OCI-LY7 (cell line): ENCODE results near the gene USH1C. TPM values are rescaled to one million over a fixed set of nuclear protein-coding genes. Genes with fewer than 3 reads are reported as not detected.

Experiments
- BruUV-seq: library from RNA; stranded (reverse); fragments of 400-500 nt; replicated peaks from 2 replicates; lab custom pipeline; 2021; lab: Mats Ljungman, UMichigan
- CTCF ChIA-PET: fragments of 300-600 bp; sonication (Branson Sonifier 250); formaldehyde crosslinking; loops from one replicate; lab custom pipeline; 2022; ENCODE audit warnings: antibody characterized with exemption; ENCODE audit not compliant: unreplicated experiment; lab: Charles Lee
- POLR2A ChIA-PET: fragments of 300-600 bp; sonication (Branson Sonifier 250); formaldehyde crosslinking; loops from one replicate; lab custom pipeline; 2022; ENCODE audit warnings: antibody characterized with exemption; lab: Charles Lee
- DNase-seq: peaks from one replicate; pipeline ENCODE4 v3.0.0-alpha.2; 2015; ENCODE audit warnings: low spot score
- H2AFZ ChIP-seq: fragments of 200-600 bp; sonication (generic), shearing (Covaris generic); 2 replicates; pipeline ENCODE4 v1.6.1; 2014; ENCODE audit warnings: mild to moderate bottlenecking, antibody characterized with exemption, low read length, moderate library complexity
- H3K27ac ChIP-seq: fragments of 200-600 bp; sonication (generic); 2 replicates; pipeline ENCODE4 v1.5.1; 2014; ENCODE audit warnings: mixed run types, low read depth, mild to moderate bottlenecking, moderate library complexity, low read length, inconsistent platforms; ENCODE audit not compliant: poor library complexity, severe bottlenecking
- H3K36me3 ChIP-seq: fragments of 200-600 bp; sonication (generic); 2 replicates; pipeline ENCODE4 v1.6.1; 2014; ENCODE audit warnings: mild to moderate bottlenecking, antibody characterized with exemption, low read length, moderate library complexity, mixed read lengths; ENCODE audit not compliant: insufficient read depth
- H3K4me1 ChIP-seq: fragments of 200-600 bp; sonication (generic); 2 replicates; pipeline ENCODE4 v1.5.1; 2014; ENCODE audit warnings: mild to moderate bottlenecking, low read length; ENCODE audit not compliant: insufficient read depth, poor library complexity, severe bottlenecking
- H3K4me2 ChIP-seq: fragments of 200-600 bp; sonication (generic); 2 replicates; pipeline ENCODE4 v1.6.1; 2014; ENCODE audit warnings: mild to moderate bottlenecking, low read length
- H3K4me3 ChIP-seq: fragments of 200-600 bp; sonication (generic); 2 replicates; pipeline ENCODE4 v1.5.1; 2014; ENCODE audit warnings: mild to moderate bottlenecking, low read depth, low read length; ENCODE audit not compliant: poor library complexity, severe bottlenecking
- H3K79me2 ChIP-seq: fragments of 200-600 bp; sonication (generic); 2 replicates; pipeline ENCODE4 v1.6.1; 2016; ENCODE audit warnings: low read depth, mild to moderate bottlenecking, low read length, moderate library complexity, mixed read lengths; ENCODE audit not compliant: insufficient read depth
- H3K9me2 ChIP-seq: fragments of 200-600 bp; sonication (generic); 2 replicates; pipeline ENCODE4 v1.6.1; 2016; ENCODE audit warnings: mild to moderate bottlenecking, low read length, mixed read lengths; ENCODE audit not compliant: insufficient read depth
- H3K9me3 ChIP-seq: fragments of 200-600 bp; sonication (generic); 2 replicates; pipeline ENCODE4 v1.6.1; 2014; ENCODE audit warnings: mild to moderate bottlenecking, mixed run types, low read length, mixed read lengths
- H4K20me1 ChIP-seq: fragments of 200-600 bp; sonication (generic); 2 replicates; pipeline ENCODE4 v1.6.1; 2014; ENCODE audit warnings: mild to moderate bottlenecking, antibody characterized with exemption, low read length, moderate library complexity, mixed read lengths; ENCODE audit not compliant: insufficient read depth
- EZH2phosphoT487 ChIP-seq: fragments of 200-600 bp; sonication (generic); IDR thresholded peaks from 2 replicates; pipeline ENCODE4 v1.6.1; 2018; ENCODE audit warnings: low read depth, borderline replicate concordance, mild to moderate bottlenecking, mixed run types, antibody characterized with exemption, low read length, moderate library complexity, mixed read lengths
- intact Hi-C: fragments of 100-400 bp; cut with micrococcal nuclease; formaldehyde crosslinking; loops from one replicate; pipeline ENCODE4 v1.10.0; 2022; ENCODE audit not compliant: unreplicated experiment
- total RNA-seq, 2 experiments: library from RNA; depleted of rRNA in 1 of 2; stranded (reverse); fragments of >200 nt in 1 of 2; shearing (Covaris generic) in 1 of 2; gene quantifications; 2 replicates each; pipeline ENCODE4 v1.2.3, GENCODE V29; 2014 to 2022
- TF ChIP-seq, protein P1 (sequence below): fragments of 200-600 bp; sonication (generic); conservative IDR thresholded peaks from 2 replicates; pipeline ENCODE4 v1.5.1; 2014; ENCODE audit warnings: mild to moderate bottlenecking, antibody characterized with exemption, low read length, moderate library complexity, mixed read lengths

The USH1C gene
- total RNA-seq, 2 experiments from 2014 or later = not detected

DNA sequence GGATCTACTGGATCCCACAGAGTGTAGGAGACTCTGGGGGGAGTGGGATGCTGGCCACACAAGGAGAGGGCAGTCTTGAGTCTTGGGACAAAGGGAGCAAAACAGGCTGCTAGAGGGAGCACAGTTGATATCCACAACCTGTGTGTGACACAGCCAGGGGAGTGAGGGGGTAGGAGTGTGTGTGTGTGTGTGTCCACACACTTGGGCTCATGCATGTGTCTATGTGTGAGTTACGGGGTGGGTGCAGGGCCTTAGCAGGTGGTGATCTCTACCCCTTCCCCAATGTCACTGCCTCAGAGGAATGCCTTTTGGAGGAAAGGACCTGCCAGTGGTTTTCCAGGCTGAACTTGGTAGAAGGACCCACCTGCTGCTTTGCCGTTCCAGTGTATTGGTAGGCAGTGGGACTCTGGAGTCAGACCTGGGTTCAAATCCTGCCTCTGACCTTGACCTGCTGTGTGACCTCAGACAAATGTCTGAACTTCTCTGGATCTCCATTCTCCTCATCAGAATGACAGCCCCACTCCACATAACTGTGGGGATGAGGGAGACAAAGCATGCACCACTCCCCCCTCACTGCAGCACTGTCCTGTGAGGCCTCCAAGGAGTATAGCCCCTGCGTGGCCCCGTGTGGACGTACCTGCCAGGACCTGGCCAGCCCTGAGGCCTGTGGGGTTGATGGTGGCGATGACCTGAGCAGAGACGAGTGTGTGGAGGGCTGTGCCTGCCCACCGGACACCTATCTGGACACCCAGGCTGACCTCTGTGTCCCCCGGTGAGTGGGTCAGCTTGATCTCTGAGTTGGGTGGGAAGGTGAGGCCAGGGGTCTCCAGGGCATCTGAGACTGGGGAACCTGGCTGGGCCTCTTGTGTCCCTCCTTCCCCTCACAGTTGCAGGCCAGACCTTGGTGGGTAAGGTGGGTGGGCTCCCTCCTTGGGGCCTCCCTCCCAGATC, 30.2 kb upstream of the USH1C start:
- Histone ChIP-seq H3K4me2 (no peak overlapping the region), H2AFZ (no peak overlapping the region), H3K79me2 (no peaks in the 10 kb centered on the region), H3K9me3 (no peaks in the 10 kb centered on the region), H3K27ac (no peak overlapping the region), H3K9me2 (no peaks in the 10 kb centered on the region), H3K4me1 (peaks cover 4% of the 10 kb centered on the region), H4K20me1 (no peaks in the 10 kb centered on the region), H3K36me3 (no peaks in the 10 kb centered on the region), H3K4me3 (no peak overlapping the region)
- intact Hi-C loops = no loop called here
- ChIA-PET POLR2A (no interaction called here), CTCF (interaction anchor here (0.6 kb wide), 1 partner anchor 343 kb away, joined by 3 read pairs; no protein-coding TSS in a partner anchor)
- TF ChIP-seq EZH2phosphoT487 = no peak
- TF ChIP-seq, protein P1, sequence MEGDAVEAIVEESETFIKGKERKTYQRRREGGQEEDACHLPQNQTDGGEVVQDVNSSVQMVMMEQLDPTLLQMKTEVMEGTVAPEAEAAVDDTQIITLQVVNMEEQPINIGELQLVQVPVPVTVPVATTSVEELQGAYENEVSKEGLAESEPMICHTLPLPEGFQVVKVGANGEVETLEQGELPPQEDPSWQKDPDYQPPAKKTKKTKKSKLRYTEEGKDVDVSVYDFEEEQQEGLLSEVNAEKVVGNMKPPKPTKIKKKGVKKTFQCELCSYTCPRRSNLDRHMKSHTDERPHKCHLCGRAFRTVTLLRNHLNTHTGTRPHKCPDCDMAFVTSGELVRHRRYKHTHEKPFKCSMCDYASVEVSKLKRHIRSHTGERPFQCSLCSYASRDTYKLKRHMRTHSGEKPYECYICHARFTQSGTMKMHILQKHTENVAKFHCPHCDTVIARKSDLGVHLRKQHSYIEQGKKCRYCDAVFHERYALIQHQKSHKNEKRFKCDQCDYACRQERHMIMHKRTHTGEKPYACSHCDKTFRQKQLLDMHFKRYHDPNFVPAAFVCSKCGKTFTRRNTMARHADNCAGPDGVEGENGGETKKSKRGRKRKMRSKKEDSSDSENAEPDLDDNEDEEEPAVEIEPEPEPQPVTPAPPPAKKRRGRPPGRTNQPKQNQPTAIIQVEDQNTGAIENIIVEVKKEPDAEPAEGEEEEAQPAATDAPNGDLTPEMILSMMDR = no peak
- no TSS peak for BruUV-seq
- DNase-seq = no peak

DNA sequence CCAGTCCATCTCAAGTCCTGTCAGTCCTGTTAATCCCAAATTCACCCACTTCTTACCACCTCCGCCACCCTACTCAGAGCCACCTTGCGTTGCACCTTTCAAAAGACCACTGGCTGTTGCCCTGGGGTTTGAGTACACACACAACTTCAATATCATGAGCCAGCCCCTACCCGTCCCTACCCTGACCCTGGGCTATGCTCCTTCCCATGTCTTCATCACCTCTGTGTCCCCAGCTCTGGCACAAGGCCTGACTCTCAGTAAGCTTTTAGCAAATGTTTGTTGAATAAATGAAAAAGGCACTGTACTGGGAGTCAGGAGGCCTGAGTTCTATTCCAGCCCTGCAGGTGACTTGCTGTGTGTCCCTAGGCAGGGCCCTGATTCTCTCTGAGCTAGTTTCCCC, 29.3 kb upstream of the USH1C start:
- no peaks in the 10 kb centered on the region for H3K9me2 ChIP-seq
- TF ChIP-seq EZH2phosphoT487 = no peak
- TF ChIP-seq, protein P1 = no peak
- no peak overlapping the region for H2AFZ ChIP-seq
- H3K4me1 ChIP-seq = peaks cover 4% of the 10 kb centered on the region
- H3K36me3 ChIP-seq = no peaks in the 10 kb centered on the region
- CTCF ChIA-PET = interaction anchor here (0.6 kb wide), 1 partner anchor 344 kb away, joined by 3 read pairs; no protein-coding TSS in a partner anchor
- no peak overlapping the region for H3K4me2 ChIP-seq
- no peak overlapping the region for H3K27ac ChIP-seq
- no peaks in the 10 kb centered on the region for H3K9me3 ChIP-seq
- DNase-seq = no peak
- POLR2A ChIA-PET = no interaction called here
- intact Hi-C loops = no loop called here
- BruUV-seq = no TSS peak
- H3K4me3 ChIP-seq = no peak overlapping the region
- no peaks in the 10 kb centered on the region for H3K79me2 ChIP-seq
- no peaks in the 10 kb centered on the region for H4K20me1 ChIP-seq
